Measurements from ENCODE around the gene LARP6. TPM values are rescaled to one million over a fixed set of nuclear protein-coding genes. Genes with fewer than 3 reads are reported as not detected.

The LARP6 gene
- total RNA-seq, 1 experiment from 2014 or later = 66.3 TPM

DNA sequence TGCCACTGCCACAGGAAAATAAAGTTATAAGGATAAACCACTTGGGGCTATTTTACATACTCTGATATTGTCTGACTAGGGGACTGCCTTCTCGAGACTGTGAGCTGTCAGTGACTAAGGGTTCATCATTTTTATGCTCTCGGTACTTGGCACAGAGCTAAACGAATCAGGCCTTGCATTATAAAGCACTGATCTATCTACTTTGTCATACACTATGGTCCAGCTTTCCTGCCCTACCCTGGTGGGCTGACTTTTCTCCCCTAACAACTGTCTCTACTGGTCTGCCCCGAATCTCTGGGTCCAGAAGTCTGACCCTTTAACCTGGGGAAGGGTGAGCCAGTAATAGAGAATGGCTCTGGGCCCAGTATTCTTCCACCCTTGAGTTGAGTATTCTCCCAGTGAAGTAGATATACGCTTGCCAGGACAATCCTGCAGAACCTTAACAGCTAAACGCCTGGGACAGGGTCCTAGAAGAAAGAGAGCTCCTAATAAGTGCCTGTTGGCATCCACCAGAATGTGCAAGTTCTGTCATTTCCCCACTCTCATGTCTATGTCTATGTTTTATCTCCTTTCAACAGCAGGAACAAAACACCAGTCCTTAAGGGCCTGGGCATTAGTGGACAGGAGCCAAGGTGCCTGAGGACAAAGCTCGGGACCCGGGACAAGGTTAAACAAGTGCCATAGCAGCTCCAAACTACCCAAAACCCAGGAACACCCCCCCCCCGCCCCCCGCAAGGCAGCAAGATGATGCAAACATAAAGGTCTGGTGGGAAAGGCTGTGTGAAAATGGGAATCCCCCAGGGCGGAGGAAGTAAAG lies 1.2 kb downstream of the LARP6 start:
- DNase-seq (ENCODE audit: low read depth, low spot score) (no peak), ATAC-seq (no peak)
- no peak for TF ChIP-seq SIN3A (IDR thresholded peaks at IDR 0.05; ENCODE audit: borderline replicate concordance, insufficient read depth, low read depth, low read length)
- TF ChIP-seq POLR2AphosphoS5 (IDR thresholded peaks at IDR 0.05; ENCODE audit: low read depth, low read length) = no peak
- TF ChIP-seq, protein P1, sequence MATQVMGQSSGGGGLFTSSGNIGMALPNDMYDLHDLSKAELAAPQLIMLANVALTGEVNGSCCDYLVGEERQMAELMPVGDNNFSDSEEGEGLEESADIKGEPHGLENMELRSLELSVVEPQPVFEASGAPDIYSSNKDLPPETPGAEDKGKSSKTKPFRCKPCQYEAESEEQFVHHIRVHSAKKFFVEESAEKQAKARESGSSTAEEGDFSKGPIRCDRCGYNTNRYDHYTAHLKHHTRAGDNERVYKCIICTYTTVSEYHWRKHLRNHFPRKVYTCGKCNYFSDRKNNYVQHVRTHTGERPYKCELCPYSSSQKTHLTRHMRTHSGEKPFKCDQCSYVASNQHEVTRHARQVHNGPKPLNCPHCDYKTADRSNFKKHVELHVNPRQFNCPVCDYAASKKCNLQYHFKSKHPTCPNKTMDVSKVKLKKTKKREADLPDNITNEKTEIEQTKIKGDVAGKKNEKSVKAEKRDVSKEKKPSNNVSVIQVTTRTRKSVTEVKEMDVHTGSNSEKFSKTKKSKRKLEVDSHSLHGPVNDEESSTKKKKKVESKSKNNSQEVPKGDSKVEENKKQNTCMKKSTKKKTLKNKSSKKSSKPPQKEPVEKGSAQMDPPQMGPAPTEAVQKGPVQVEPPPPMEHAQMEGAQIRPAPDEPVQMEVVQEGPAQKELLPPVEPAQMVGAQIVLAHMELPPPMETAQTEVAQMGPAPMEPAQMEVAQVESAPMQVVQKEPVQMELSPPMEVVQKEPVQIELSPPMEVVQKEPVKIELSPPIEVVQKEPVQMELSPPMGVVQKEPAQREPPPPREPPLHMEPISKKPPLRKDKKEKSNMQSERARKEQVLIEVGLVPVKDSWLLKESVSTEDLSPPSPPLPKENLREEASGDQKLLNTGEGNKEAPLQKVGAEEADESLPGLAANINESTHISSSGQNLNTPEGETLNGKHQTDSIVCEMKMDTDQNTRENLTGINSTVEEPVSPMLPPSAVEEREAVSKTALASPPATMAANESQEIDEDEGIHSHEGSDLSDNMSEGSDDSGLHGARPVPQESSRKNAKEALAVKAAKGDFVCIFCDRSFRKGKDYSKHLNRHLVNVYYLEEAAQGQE (IDR thresholded peaks at IDR 0.05; ENCODE audit: insufficient read depth in 1 of 2, low read depth in 2 of 2, low read length in 1 of 2) = no peak
- TF ChIP-seq TCF7L2 (IDR thresholded peaks at IDR 0.05; ENCODE audit: low read depth, low read length) = no peak
- TF ChIP-seq, protein P2, sequence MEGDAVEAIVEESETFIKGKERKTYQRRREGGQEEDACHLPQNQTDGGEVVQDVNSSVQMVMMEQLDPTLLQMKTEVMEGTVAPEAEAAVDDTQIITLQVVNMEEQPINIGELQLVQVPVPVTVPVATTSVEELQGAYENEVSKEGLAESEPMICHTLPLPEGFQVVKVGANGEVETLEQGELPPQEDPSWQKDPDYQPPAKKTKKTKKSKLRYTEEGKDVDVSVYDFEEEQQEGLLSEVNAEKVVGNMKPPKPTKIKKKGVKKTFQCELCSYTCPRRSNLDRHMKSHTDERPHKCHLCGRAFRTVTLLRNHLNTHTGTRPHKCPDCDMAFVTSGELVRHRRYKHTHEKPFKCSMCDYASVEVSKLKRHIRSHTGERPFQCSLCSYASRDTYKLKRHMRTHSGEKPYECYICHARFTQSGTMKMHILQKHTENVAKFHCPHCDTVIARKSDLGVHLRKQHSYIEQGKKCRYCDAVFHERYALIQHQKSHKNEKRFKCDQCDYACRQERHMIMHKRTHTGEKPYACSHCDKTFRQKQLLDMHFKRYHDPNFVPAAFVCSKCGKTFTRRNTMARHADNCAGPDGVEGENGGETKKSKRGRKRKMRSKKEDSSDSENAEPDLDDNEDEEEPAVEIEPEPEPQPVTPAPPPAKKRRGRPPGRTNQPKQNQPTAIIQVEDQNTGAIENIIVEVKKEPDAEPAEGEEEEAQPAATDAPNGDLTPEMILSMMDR (IDR thresholded peaks at IDR 0.05) = no peak
- ChIA-PET CTCF (interaction anchor here (0.6 to 1.6 kb wide), 2 partner anchors 9 to 22 kb away, joined by 3 to 10 read pairs; no protein-coding TSS in a partner anchor), POLR2A (interaction anchor here (0.5 to 0.7 kb wide), 2 partner anchors 9 to 11 kb away, joined by 4 to 9 read pairs; no protein-coding TSS in a partner anchor)
- no peaks in the 10 kb centered on the region for H3K9me3 ChIP-seq (ENCODE audit: control insufficient read depth, insufficient read depth, low read depth, low read length)
- H3K27me3 ChIP-seq (ENCODE audit: control insufficient read depth, insufficient read depth, low read length) = no peaks in the 10 kb centered on the region
- in situ Hi-C loops (cut with HindIII; ENCODE audit: low pct_unique_long_range_greater_than_20kb, low sequenced_read_pairs) (no loop called here), intact Hi-C loops (cut with micrococcal nuclease; ENCODE audit: unreplicated experiment) (no loop called here)
- peaks cover 5% of the 10 kb centered on the region for H3K36me3 ChIP-seq (ENCODE audit: control insufficient read depth, insufficient read depth, low read length)
- BruUV-seq (replicated peaks) = no TSS peak
- H3K4me3 ChIP-seq (ENCODE audit: low read depth in 2 of 2, low read length in 2 of 2) = peak overlapping the region; percentile 86 to 93
- H3K27ac ChIP-seq (ENCODE audit: low read length) = peak overlapping the region; percentile 90
- peaks cover 28% of the 10 kb centered on the region for H3K4me1 ChIP-seq (ENCODE audit: control insufficient read depth, insufficient read depth, low read length)

DNA sequence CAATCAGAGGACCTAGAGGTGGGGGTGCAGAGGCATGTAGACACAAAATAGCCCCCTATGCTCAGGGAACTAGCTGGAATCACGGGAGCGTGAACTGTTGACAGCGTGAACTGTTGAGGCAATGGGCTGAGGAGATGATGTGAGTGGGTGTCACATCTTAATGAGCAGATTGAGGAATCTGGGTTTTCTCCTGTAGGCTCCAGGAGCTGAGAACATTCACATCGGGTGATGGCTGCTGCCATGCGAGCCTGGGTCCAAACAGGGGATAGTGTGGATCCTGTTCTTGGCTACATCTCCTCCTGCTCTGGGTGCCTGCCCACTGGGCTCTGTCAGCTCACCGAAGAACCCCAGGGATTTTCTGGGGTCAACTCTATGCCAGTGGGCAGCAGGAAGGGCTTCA lies 2.1 kb downstream of the LARP6 start:
- no TSS peak for BruUV-seq (replicated peaks)
- in situ Hi-C loops (cut with HindIII; ENCODE audit: low pct_unique_long_range_greater_than_20kb, low sequenced_read_pairs) = no loop called here
- peak overlapping the region; percentile 86 to 93; a peak in 2 of 4 replicates for H3K4me3 ChIP-seq (ENCODE audit: low read depth in 2 of 2, low read length in 2 of 2)
- no peak for ATAC-seq
- H3K36me3 ChIP-seq (ENCODE audit: control insufficient read depth, insufficient read depth, low read length) = peaks cover 5% of the 10 kb centered on the region
- peaks cover 26% of the 10 kb centered on the region for H3K4me1 ChIP-seq (ENCODE audit: control insufficient read depth, insufficient read depth, low read length)
- CTCF ChIA-PET = interaction anchor here (1.6 kb wide), 1 partner anchor 23 kb away, joined by 10 read pairs; no protein-coding TSS in a partner anchor
- H3K27me3 ChIP-seq (ENCODE audit: control insufficient read depth, insufficient read depth, low read length) = no peaks in the 10 kb centered on the region
- H3K27ac ChIP-seq (ENCODE audit: low read length) = peak overlapping the region; percentile 90
- intact Hi-C loops (cut with micrococcal nuclease; ENCODE audit: unreplicated experiment) = no loop called here
- POLR2A ChIA-PET = no interaction called here
- no peaks in the 10 kb centered on the region for H3K9me3 ChIP-seq (ENCODE audit: control insufficient read depth, insufficient read depth, low read depth, low read length)
- no peak for TF ChIP-seq SIN3A (IDR thresholded peaks at IDR 0.05; ENCODE audit: borderline replicate concordance, insufficient read depth, low read depth, low read length)
- TF ChIP-seq, protein P1 (IDR thresholded peaks at IDR 0.05; ENCODE audit: insufficient read depth in 1 of 2, low read depth in 2 of 2, low read length in 1 of 2) = no peak
- TF ChIP-seq, protein P2 (IDR thresholded peaks at IDR 0.05) = no peak
- TF ChIP-seq POLR2AphosphoS5 (IDR thresholded peaks at IDR 0.05; ENCODE audit: low read depth, low read length) = no peak
- DNase-seq (ENCODE audit: low read depth, low spot score) = no peak
